GM10847 (cell line): Measurements from ENCODE around the gene AK5.

Source experiments
- POLR2A ChIP-seq: IDR thresholded peaks from 2 replicates; pipeline ENCODE4 v1.6.1; 2011; ENCODE audit not compliant: insufficient read length; ENCODE audit errors: extremely low read depth

AK5 gene

GRCh38 chr1:77370583-77371306 lies 88.9 kb downstream of the AK5 start:
- no peak for TF ChIP-seq POLR2A

GRCh38 chr1:77371396-77371795 lies 89.6 kb downstream of the AK5 start:
- no peak for TF ChIP-seq POLR2A

- no peak for TF ChIP-seq POLR2A
Measured at GRCh38 chr1:77373702-77374101, 91.9 kb downstream of the AK5 start.

GRCh38 chr1:77375541-77375940 lies 93.7 kb downstream of the AK5 start:
- TF ChIP-seq POLR2A = no peak

- no peak for TF ChIP-seq POLR2A
Measured at GRCh38 chr1:77375990-77376389, 94.2 kb downstream of the AK5 start.

- TF ChIP-seq POLR2A = no peak
Measured at GRCh38 chr1:77378723-77379535, 97.1 kb downstream of the AK5 start.

- TF ChIP-seq POLR2A = no peak
Measured at GRCh38 chr1:77382366-77382765, 100.5 kb downstream of the AK5 start.

GRCh38 chr1:77383236-77383635 lies 101.4 kb downstream of the AK5 start:
- TF ChIP-seq POLR2A = no peak

GRCh38 chr1:77385551-77385950 lies 103.7 kb downstream of the AK5 start:
- TF ChIP-seq POLR2A = no peak

GRCh38 chr1:77386276-77386675 lies 104.5 kb downstream of the AK5 start:
- no peak for TF ChIP-seq POLR2A

GRCh38 chr1:77387553-77387952 lies 105.7 kb downstream of the AK5 start:
- no peak for TF ChIP-seq POLR2A

- TF ChIP-seq POLR2A = no peak
Measured at GRCh38 chr1:77388661-77389060, 106.8 kb downstream of the AK5 start.

GRCh38 chr1:77392486-77392885 lies 110.7 kb downstream of the AK5 start:
- TF ChIP-seq POLR2A = no peak

GRCh38 chr1:77394166-77394565 lies 112.3 kb downstream of the AK5 start:
- no peak for TF ChIP-seq POLR2A

GRCh38 chr1:77395051-77395450 lies 113.2 kb downstream of the AK5 start:
- no peak for TF ChIP-seq POLR2A

GRCh38 chr1:77398152-77398551 lies 116.3 kb downstream of the AK5 start:
- no peak for TF ChIP-seq POLR2A
